ENCODE data around the gene DNAJB11. TPM values are rescaled to one million over a fixed set of nuclear protein-coding genes. Genes with fewer than 3 reads are reported as not detected.

Gene DNAJB11
- total RNA-seq, 1 donor from 2014 or later: 63.4 TPM

DNA sequence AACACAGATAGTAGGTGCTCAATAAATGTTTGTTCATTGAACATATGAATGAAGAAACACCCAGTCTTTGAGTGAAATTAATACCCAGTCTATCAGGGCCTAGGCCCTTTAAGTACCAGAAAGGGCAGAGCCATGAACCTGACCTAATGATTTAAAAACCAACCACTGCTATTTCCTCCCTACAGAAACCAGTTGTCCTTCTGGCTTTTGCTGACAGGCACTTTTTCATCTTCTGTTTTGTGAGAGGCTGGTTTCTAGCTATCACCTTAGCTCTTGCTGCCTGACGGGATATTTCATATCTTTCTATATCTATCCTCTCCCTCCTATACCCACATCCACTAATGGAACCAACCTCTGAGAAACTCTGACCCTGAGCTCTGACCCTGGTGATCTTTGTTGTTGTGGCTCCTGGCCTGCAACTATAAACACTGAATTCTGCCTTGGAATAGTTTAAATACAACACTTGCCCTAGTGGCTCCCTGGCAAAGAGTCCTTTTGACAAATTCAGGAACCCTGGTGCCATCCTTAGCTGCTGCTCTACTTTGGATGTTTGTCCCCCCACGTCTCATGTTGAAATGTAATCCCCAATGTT lies 38.2 kb downstream of the DNAJB11 start:
- Mint-ChIP-seq H3K27me3 (peaks cover 31% of the 10 kb centered on the region), H3K4me3 (no peak overlapping the region), H3K36me3 (no peaks in the 10 kb centered on the region), H3K4me1 (ENCODE audit: unreplicated experiment) (no peaks in the 10 kb centered on the region), H3K27ac (no peak overlapping the region), H3K9me3 (no peaks in the 10 kb centered on the region)
- DNase-seq (ENCODE audit: extremely low spot score, unreplicated experiment): no peak
- TF ChIP-seq, protein P1, sequence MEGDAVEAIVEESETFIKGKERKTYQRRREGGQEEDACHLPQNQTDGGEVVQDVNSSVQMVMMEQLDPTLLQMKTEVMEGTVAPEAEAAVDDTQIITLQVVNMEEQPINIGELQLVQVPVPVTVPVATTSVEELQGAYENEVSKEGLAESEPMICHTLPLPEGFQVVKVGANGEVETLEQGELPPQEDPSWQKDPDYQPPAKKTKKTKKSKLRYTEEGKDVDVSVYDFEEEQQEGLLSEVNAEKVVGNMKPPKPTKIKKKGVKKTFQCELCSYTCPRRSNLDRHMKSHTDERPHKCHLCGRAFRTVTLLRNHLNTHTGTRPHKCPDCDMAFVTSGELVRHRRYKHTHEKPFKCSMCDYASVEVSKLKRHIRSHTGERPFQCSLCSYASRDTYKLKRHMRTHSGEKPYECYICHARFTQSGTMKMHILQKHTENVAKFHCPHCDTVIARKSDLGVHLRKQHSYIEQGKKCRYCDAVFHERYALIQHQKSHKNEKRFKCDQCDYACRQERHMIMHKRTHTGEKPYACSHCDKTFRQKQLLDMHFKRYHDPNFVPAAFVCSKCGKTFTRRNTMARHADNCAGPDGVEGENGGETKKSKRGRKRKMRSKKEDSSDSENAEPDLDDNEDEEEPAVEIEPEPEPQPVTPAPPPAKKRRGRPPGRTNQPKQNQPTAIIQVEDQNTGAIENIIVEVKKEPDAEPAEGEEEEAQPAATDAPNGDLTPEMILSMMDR (conservative IDR thresholded peaks at IDR 0.05): no peak

DNA sequence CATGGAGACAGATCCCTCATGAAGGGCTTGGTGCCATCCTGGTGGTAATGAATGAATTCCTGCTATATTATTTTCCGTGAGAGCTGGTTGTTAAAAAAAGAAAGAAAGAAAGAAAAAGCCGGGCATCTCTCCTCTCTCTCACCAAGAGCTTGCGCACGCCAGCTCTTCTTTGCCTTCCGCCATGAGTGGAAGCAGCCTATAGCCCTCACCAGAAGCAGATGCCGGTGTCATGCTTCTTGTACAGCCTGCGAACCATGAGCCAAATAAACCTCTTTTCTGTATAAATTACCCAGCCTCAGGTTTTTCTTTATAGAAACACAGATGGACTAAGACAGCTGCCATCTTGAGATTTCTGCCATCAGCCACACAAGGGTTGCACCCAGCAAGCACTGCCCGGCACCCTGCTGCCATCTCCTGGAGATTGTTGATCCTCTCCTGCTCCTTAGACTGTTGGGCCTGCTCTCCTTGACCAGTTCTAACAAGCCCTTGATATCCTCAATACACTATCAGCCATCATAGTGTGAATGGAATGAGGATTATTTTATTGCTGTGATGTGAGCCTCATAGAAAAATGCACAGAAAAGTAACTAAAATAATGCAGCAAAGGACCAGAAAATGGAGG lies 38.8 kb downstream of the DNAJB11 start:
- H3K4me3 Mint-ChIP-seq: no peak overlapping the region
- H3K36me3 Mint-ChIP-seq: no peaks in the 10 kb centered on the region
- H3K4me1 Mint-ChIP-seq (ENCODE audit: unreplicated experiment): no peaks in the 10 kb centered on the region
- H3K27ac Mint-ChIP-seq: no peak overlapping the region
- DNase-seq (ENCODE audit: extremely low spot score, unreplicated experiment): no peak
- TF ChIP-seq, protein P1 (conservative IDR thresholded peaks at IDR 0.05): no peak
- no peaks in the 10 kb centered on the region for H3K9me3 Mint-ChIP-seq
- peaks cover 38% of the 10 kb centered on the region for H3K27me3 Mint-ChIP-seq

DNA sequence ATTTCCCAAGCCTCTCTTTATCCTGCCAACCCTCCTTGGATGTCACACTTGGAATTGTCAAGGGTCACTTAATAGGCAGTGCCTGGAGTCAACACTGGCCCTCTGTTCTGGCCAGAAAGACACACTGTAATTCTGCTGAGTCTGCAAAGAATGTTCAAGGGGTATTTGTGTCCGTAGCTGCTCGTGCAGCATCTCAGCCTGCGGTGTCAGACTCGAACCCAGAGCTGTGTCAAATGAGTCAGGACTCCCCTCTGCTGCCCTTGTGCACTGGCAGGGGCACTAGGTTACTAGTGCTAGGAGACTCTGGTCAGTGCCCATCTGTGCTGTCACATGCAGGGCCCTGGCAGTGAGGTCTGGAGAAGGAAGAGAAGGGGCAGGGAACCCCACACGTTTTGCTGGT lies 41.5 kb downstream of the DNAJB11 start:
- TF ChIP-seq, protein P1 (conservative IDR thresholded peaks at IDR 0.05): no peak
- H3K36me3 Mint-ChIP-seq: no peaks in the 10 kb centered on the region

DNA sequence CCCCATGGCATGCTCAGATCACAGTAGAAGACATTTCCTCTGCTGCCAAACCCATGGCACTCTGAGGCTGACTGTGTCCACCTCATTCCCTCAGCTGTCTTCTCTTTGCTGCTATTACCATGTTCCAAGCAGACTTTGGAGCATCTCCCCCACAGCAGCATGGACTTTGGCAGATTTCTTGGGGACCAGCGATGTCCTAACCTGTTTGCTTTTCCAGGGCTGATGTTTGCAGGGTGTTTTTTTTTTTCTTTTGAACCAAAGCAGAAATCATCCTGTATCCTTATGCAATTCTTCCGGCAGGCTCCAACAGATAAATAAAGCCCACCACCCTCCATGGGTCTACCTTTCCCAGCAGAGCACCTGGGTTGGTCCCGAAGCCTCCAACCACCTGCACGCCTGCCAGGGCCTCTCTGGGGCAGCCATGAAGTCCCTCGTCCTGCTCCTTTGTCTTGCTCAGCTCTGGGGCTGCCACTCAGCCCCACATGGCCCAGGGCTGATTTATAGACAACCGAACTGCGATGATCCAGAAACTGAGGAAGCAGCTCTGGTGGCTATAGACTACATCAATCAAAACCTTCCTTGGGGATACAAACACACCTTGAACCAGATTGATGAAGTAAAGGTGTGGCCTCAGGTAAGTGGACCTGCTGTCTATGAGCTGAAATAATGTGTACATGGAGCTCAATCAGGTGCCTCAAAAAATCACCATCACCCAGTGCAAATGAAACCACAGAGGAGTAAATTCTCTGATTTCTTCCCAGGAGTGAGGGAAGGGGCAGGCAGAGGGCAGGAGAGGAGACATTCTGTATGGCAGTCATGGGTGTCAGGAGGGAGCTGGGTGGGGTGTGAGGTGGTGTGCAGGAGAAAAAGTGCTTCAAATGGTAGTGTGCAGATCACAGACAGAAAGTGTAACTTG lies 42.5 kb downstream of the DNAJB11 start, which contains the start of gene AHSG:
Gene AHSG, plus strand, starts transcription at position 340 of the 916 bp plus-strand sequence. Its CDS starts 82 bp downstream, at position 422.
- Mint-ChIP-seq H3K36me3 (no peaks in the 10 kb centered on the region), H3K4me1 (ENCODE audit: unreplicated experiment) (peaks cover 10% of the 10 kb centered on the region), H3K4me3 (no peak within 1 kb of the TSS), H3K27ac (peak within 1 kb of the TSS; percentile 40), H3K27me3 (peaks cover 52% of the 10 kb centered on the region), H3K9me3 (no peaks in the 10 kb centered on the region)
- TF ChIP-seq, protein P1 (conservative IDR thresholded peaks at IDR 0.05): no peak
- DNase-seq (ENCODE audit: extremely low spot score, unreplicated experiment): no peak

More for the DNA sequence above, 41.5 kb downstream of the DNAJB11 start:
- Mint-ChIP-seq H3K9me3 (no peaks in the 10 kb centered on the region), H3K27ac (no peak overlapping the region), H3K4me3 (no peak overlapping the region), H3K27me3 (peaks cover 44% of the 10 kb centered on the region), H3K4me1 (ENCODE audit: unreplicated experiment) (peaks cover 7% of the 10 kb centered on the region)
- DNase-seq (ENCODE audit: extremely low spot score, unreplicated experiment): no peak

DNA sequence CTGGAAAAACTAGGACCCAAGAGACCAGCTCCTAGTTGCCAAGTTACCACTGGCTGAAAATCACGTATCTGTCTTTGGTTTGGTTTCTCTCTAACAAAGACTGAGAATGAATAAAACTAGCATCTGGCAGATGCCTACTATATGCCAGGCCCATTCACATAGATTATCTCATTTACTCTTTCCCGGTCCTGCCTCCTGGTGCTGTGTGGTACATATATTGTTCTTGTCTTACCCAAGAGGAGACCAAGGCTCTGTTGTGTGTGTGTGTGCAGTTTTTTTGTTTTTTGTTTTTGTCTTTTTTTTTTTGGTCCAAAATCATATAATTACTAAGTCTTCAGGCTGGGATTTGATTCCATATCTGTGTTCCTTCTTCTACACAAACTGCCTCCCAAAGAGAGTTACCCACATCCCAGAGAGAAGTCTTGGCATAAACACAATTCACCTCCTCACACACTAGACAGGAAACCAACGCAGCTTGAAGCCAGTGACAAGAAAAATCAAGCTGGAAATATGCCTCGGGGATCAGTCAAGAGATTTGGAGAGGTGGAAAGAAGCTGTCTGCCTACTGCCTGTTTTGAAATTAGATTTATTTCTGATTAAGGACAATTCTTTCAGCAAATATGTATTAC lies 43.2 kb downstream of the DNAJB11 start:
- TF ChIP-seq, protein P1 (conservative IDR thresholded peaks at IDR 0.05): no peak
- Mint-ChIP-seq H3K27me3 (peaks cover 60% of the 10 kb centered on the region), H3K9me3 (no peaks in the 10 kb centered on the region), H3K4me3 (no peak overlapping the region), H3K27ac (no peak overlapping the region), H3K36me3 (no peaks in the 10 kb centered on the region), H3K4me1 (ENCODE audit: unreplicated experiment) (peaks cover 10% of the 10 kb centered on the region)
- DNase-seq (ENCODE audit: extremely low spot score, unreplicated experiment): no peak

Measured in type B pancreatic cell (in vitro differentiated cells).